GM20000 (cell line): ENCODE measurements around the gene PCDHA8.
"Not testable (repeated sequence)": the region's sequence is repeated elsewhere in the genome, so short reads cannot be mapped to it uniquely, and the experiment has no call there.

ENCODE experiments used
- DNase-seq: peaks from one replicate; pipeline ENCODE4 v3.0.0; 2012; ENCODE audit warnings: low spot score
- CTCF ChIP-seq: IDR thresholded peaks from 2 replicates; pipeline ENCODE4 v1.5.1; 2012; ENCODE audit warnings: mild to moderate bottlenecking, control low read depth; ENCODE audit errors: extremely low read depth, missing control alignments

PCDHA8 gene

GRCh38 chr5:140862441-140863295 is 21.7 kb downstream of the PCDHA8 start:
- TF ChIP-seq CTCF: no peak
- no peak for DNase-seq

- TF ChIP-seq CTCF: no peak
- no peak for DNase-seq
These were observed 28.0 kb downstream of the PCDHA8 start, which contains the start of gene PCDHA11 for GRCh38 chr5:140868721-140869554. TSS of gene PCDHA11 (plus strand) at chr5:140868957. CDS start at chr5:140869104, 147 bp downstream.

GRCh38 chr5:140869555-140869886 is 28.5 kb downstream of the PCDHA8 start:
- no peak for DNase-seq
- TF ChIP-seq CTCF: no peak

- DNase-seq: no peak
- no peak for TF ChIP-seq CTCF
These were observed 29.5 kb downstream of the PCDHA8 start for GRCh38 chr5:140870221-140871201.

- no peak for TF ChIP-seq CTCF
- DNase-seq: no peak
These were observed 34.4 kb downstream of the PCDHA8 start, which contains the start of gene PCDHA12 for GRCh38 chr5:140875085-140876065. TSS of gene PCDHA12 (plus strand) at chr5:140875308. CDS start at chr5:140875473, 165 bp downstream.

GRCh38 chr5:140876541-140877261 is 35.7 kb downstream of the PCDHA8 start:
- DNase-seq: not testable (repeated sequence)
